HG02623 (cell line): ENCODE results near the gene RRP15.

ENCODE experiments used
- ATAC-seq: cut with Tn5 transposase; IDR thresholded peaks from one replicate; pipeline ENCODE4 v1.9.1; 2021; ENCODE audit warnings: moderate library complexity; ENCODE audit not compliant: unreplicated experiment

Gene RRP15

GRCh38 chr1:218357893-218358232, 72.8 kb downstream of the RRP15 start:
- no peak for ATAC-seq

DNA sequence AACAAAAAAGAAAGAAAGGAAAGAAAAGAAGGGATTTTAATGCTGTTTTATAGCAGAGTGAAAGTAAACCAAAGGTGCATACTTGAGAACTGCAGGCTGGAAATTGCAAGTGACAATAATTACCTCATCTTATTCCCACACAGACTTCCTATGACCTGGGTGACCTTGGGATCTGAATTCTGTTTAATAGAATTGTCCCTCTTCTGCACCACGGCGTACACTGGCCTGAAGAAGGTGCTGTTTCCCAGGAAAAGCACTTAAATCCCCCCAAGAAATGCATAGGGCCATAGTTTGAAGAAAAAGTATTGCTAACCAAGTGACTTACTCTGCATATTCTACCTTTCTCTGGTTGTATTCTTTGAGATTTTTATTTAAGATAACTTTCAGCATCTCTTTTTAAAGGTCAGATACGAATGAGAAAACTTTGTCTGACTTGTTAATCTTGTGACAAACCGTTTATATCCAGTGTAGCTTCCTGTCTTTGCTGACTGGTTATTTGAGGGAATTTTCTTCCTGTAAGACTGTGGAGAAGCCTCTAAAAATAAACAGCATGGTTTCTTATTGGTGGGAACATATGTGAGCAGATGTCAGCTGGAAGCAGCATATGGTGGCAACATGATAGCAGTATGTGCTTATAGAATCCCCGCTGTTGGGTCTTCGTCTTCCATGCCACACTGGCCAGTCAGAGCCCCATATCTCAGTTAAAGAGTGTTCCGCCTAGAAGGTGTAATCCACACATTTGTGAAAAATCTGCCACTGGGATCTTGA, 76.4 kb downstream of the RRP15 start:
- ATAC-seq, result no peak

GRCh38 chr1:218362418-218363076, 77.5 kb downstream of the RRP15 start:
- no peak for ATAC-seq

- no peak for ATAC-seq
Observed at GRCh38 chr1:218363141-218363540, 78.0 kb downstream of the RRP15 start.

GRCh38 chr1:218364028-218364710, 79.1 kb downstream of the RRP15 start:
- ATAC-seq, result no peak

DNA sequence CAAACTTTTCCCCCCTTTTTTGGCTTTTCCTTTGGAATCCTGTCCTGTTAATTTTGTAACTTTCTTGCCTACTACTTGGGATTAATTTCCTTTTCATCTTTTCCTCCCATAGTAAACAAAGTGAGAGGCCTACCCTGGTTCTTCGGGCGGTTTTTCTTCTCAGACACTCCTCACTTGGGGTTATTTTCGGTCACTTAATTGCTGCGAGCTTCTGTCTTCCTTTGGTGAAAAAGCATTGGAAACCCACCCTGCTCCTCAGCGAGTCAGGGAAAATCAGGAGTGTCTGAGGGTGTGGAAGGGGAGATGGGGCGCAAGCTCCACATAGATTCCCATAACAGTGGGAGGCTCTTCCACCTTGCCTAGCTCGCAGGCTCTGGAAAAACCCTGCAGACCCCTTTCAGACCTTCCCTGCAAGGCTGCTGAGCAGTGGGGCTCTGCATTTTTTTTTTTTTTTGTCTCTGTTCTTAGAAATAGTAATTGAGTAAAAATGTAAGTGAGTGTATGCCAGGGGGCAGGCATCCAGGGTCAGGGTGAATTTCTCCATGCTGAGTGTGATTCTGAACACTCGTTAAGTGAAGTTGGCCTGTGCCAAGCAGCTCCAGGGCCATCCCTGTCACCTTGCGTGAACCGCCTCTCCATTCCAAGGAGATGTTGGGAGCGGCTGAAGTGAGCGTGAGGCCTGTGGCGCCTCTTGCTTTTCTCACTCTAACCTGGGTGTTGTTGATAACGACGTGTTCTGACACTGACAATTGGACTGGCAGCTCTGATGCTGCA, 80.3 kb downstream of the RRP15 start:
- ATAC-seq, result no peak

- no peak for ATAC-seq
Observed at GRCh38 chr1:218366322-218367052, 81.4 kb downstream of the RRP15 start.

GRCh38 chr1:218367118-218367517, 82.0 kb downstream of the RRP15 start:
- no peak for ATAC-seq

DNA sequence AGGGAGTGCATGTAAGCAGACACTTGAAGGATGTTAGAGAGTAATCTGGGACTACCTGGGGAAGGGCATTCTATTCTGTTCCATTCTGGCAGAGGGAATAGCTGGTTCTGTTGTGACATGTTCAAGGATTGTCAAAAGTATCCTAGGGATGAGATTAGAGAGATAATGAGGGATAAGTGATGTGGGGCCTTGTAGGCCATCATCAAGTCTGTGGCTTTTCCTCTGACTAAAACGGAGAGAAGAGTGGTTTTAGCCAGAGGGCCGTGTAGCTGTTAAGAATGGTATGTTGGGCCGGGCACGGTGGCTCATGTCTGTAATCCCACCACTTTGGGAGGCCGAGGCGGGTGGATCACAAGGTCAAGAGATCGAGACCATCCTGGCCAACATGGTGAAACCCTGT, 83.6 kb downstream of the RRP15 start:
- ATAC-seq, result no peak

GRCh38 chr1:218369688-218370511, 84.8 kb downstream of the RRP15 start:
- no peak for ATAC-seq

GRCh38 chr1:218371927-218372672, 87.0 kb downstream of the RRP15 start:
- ATAC-seq, result no peak

GRCh38 chr1:218374401-218375353, 89.6 kb downstream of the RRP15 start:
- ATAC-seq, result no peak

DNA sequence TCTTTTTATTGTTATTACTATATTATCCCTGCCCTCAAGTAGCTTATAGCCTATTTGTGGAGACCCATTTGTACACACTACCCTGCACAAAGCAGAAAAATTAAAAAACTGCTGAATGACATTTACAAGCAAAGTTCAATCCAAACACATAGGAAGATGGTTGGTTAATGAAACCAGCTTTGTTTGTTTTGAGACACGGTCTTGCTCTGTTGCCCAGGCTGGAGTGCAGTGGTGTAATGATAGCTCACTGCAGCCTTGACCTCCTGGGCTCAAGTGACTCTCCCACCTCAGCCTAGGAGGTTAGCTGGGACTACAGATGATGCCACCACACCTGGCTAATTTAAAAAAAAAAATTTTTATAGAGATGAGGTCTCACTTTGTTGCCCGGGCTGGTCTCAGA, 91.6 kb downstream of the RRP15 start:
- ATAC-seq, result no peak

GRCh38 chr1:218377143-218377660, 92.1 kb downstream of the RRP15 start:
- ATAC-seq, result peak; percentile 53

GRCh38 chr1:218380125-218380977, 95.3 kb downstream of the RRP15 start:
- no peak for ATAC-seq

- no peak for ATAC-seq
Observed at GRCh38 chr1:218382261-218382660, 97.2 kb downstream of the RRP15 start.

- no peak for ATAC-seq
Observed at GRCh38 chr1:218383051-218383450, 98.0 kb downstream of the RRP15 start.
